Endothelial cell of umbilical vein (primary cell): ENCODE data around the gene B3GALT6. TPM values are rescaled to one million over a fixed set of nuclear protein-coding genes. Genes with fewer than 3 reads are reported as not detected.

Experiments used
- BruUV-seq: library from RNA; stranded (reverse); fragments of 400-500 nt; replicated peaks from 2 replicates; lab custom pipeline; 2021; lab: Mats Ljungman, UMichigan
- CTCF ChIA-PET: fragments of 300-600, 350-600 bp; sonication (Branson Sonifier 250); formaldehyde crosslinking; loops from one replicate; lab custom pipeline; 2021; ENCODE audit warnings: antibody characterized with exemption, inconsistent platforms; lab: Charles Lee
- POLR2A ChIA-PET: fragments of 300-600, 350-600 bp; sonication (Branson Sonifier 250); formaldehyde crosslinking; loops from one replicate; lab custom pipeline; 2021; ENCODE audit warnings: antibody characterized with exemption, inconsistent platforms; lab: Charles Lee
- DNase-seq: peaks from one replicate; pipeline ENCODE4 v3.0.0-alpha.2; 2011; ENCODE audit warnings: low read depth, low spot score
- FAIRE-seq: peaks from 2 replicates; lab custom pipeline; 2011; peaks lifted over from hg19 to GRCh38; lab: Jason Lieb, UNC
- H2AFZ ChIP-seq: 2 replicates; pipeline ENCODE4 v1.6.0; 2012; ENCODE audit warnings: low read depth, low read length, control low read depth, inconsistent platforms
- H3K27ac ChIP-seq: 2 replicates; pipeline ENCODE4 v1.5.1; 2011; ENCODE audit warnings: low read depth, mild to moderate bottlenecking, control low read depth, low read length, moderate library complexity; ENCODE audit not compliant: insufficient read depth
- H3K27me3 ChIP-seq, 2 experiments: 2 replicates each; pipeline versions ENCODE4 v1.6.0 to v1.6.1; 2011; ENCODE audit warnings: low read length in 2 of 2, mixed read lengths in 1 of 2; ENCODE audit not compliant: control insufficient read depth in 2 of 2, insufficient read depth in 2 of 2
- H3K36me3 ChIP-seq, 2 experiments: 2 replicates in 1 of 2; 3 replicates in 1 of 2; pipeline ENCODE4 v1.5.1; 2011; ENCODE audit warnings: low read length in 2 of 2, mild to moderate bottlenecking in 1 of 2, moderate library complexity in 1 of 2; ENCODE audit not compliant: control insufficient read depth in 2 of 2, insufficient read depth in 2 of 2; ENCODE audit errors: extremely low read depth in 1 of 2
- H3K4me1 ChIP-seq: 3 replicates; pipeline ENCODE4 v1.5.1; 2011; ENCODE audit warnings: mild to moderate bottlenecking, low read length; ENCODE audit not compliant: control insufficient read depth, insufficient read depth; ENCODE audit errors: extremely low read depth
- H3K4me2 ChIP-seq: 2 replicates; pipeline ENCODE4 v1.6.1; 2011; ENCODE audit warnings: low read length, control low read depth, mixed read lengths; ENCODE audit not compliant: insufficient read depth
- H3K4me3 ChIP-seq, 3 experiments: fragments of 200-600 bp in 1 of 3; sonication (generic), shearing (Covaris generic) in 1 of 3; replicated peaks in 1 of 3; 2 replicates each; pipeline ENCODE4 v1.5.1; 2011 to 2016; ENCODE audit warnings: control low read depth in 3 of 3, low read length in 3 of 3, mild to moderate bottlenecking in 2 of 3, inconsistent platforms in 1 of 3, low read depth in 1 of 3, moderate library complexity in 1 of 3; ENCODE audit not compliant: insufficient read depth in 1 of 3
- H3K79me2 ChIP-seq: 2 replicates; pipeline ENCODE4 v1.6.0; 2012; ENCODE audit warnings: low read length, inconsistent platforms; ENCODE audit not compliant: control insufficient read depth, insufficient read depth
- H3K9ac ChIP-seq: replicated peaks from 2 replicates; pipeline ENCODE3; 2011; ENCODE audit warnings: low read length, control low read depth; ENCODE audit not compliant: insufficient read depth; ENCODE audit errors: extremely low read depth
- H3K9me1 ChIP-seq: replicated peaks from 3 replicates; pipeline ENCODE4 v1.6.0; 2011; ENCODE audit warnings: mild to moderate bottlenecking, low read length; ENCODE audit not compliant: control insufficient read depth, insufficient read depth; ENCODE audit errors: extremely low read depth
- H3K9me3 ChIP-seq: replicated peaks from 2 replicates; pipeline ENCODE4 v1.5.1; 2012; ENCODE audit warnings: low read length, inconsistent platforms; ENCODE audit not compliant: control insufficient read depth, insufficient read depth
- H4K20me1 ChIP-seq: replicated peaks from 2 replicates; pipeline ENCODE3; 2011; ENCODE audit warnings: mild to moderate bottlenecking, low read length; ENCODE audit not compliant: control insufficient read depth, insufficient read depth; ENCODE audit errors: extremely low read depth
- CTCF ChIP-seq, 2 donors: IDR thresholded peaks; 1 replicate in 1 of 2; 2 replicates in 1 of 2; pipeline ENCODE4 v1.5.1; 2011; ENCODE audit warnings: low read length in 2 of 2, mild to moderate bottlenecking in 2 of 2, moderate library complexity in 2 of 2, control low read depth in 1 of 2, inconsistent platforms in 1 of 2, low read depth in 1 of 2; ENCODE audit not compliant: insufficient read depth in 1 of 2; ENCODE audit errors: extremely low read depth in 1 of 2
- EZH2 ChIP-seq: IDR thresholded peaks from 2 replicates; pipeline ENCODE4 v1.6.1; 2012; ENCODE audit warnings: borderline replicate concordance, low read depth, mild to moderate bottlenecking, moderate library complexity, low read length, inconsistent platforms; ENCODE audit not compliant: severe bottlenecking
- FOS ChIP-seq: IDR thresholded peaks from 2 replicates; pipeline ENCODE4 v1.6.1; 2011; ENCODE audit warnings: mild to moderate bottlenecking, low read length, moderate library complexity, borderline replicate concordance; ENCODE audit not compliant: insufficient read depth
- GATA2 ChIP-seq: IDR thresholded peaks from 2 replicates; pipeline ENCODE4 v1.7.0; 2011; ENCODE audit warnings: low read depth, mild to moderate bottlenecking, moderate library complexity, mixed read lengths, low read length; ENCODE audit not compliant: insufficient read length, insufficient read depth
- JUN ChIP-seq: IDR thresholded peaks from 2 replicates; pipeline ENCODE4 v1.6.1; 2011; ENCODE audit warnings: borderline replicate concordance, low read depth; ENCODE audit not compliant: insufficient read length, insufficient read depth
- MAX ChIP-seq: IDR thresholded peaks from 2 replicates; pipeline ENCODE4 v1.6.1; 2011; ENCODE audit not compliant: insufficient read depth, insufficient read length
- MYC ChIP-seq: IDR thresholded peaks from one replicate; pipeline ENCODE4 v1.6.1; 2011; ENCODE audit warnings: mild to moderate bottlenecking, low read depth, low read length
- POLR2A ChIP-seq: IDR thresholded peaks from 2 replicates; pipeline ENCODE4 v1.6.1; 2012; ENCODE audit warnings: low read depth, mild to moderate bottlenecking, control low read depth, low read length
- POLR2AphosphoS5 ChIP-seq: IDR thresholded peaks from 2 replicates; pipeline ENCODE4 v1.6.1; 2012; ENCODE audit warnings: low read depth, mild to moderate bottlenecking, control low read depth, low read length, moderate library complexity; ENCODE audit not compliant: insufficient read depth
- dilution Hi-C: fragments of 300-500 bp; cut with MboI; formaldehyde crosslinking; loops from one replicate; pipeline ENCODE4 v1.15.0; 2019; ENCODE audit warnings: low sequenced_read_pairs; ENCODE audit not compliant: extremely low pct_ligation_motif_present
- intact Hi-C: fragments of 100-400 bp; cut with micrococcal nuclease; formaldehyde crosslinking; loops from one replicate; pipeline ENCODE4 v1.10.0; 2022
- polyA plus RNA-seq, 4 experiments: library from polyadenylated mRNA; depleted of rRNA in 3 of 4; stranded (reverse) in 3 of 4; unstranded in 1 of 4; fragments of >200 nt; gene quantifications; 2 replicates each; pipeline versions ENCODE4 v1.2.1 to v1.2.3, GENCODE V29; 2011 to 2012; ENCODE audit warnings: missing spikeins in 1 of 4
- total RNA-seq: library from RNA; stranded (reverse); gene quantifications from 2 replicates; pipeline ENCODE4 v1.2.3, GENCODE V29; 2021

Gene B3GALT6
- total and polyA plus RNA-seq, 2 donors (not counting 3 experiments of a cell fraction or from before 2014, with no cell fraction given) = 24.6 to 34.1 TPM

GRCh38 chr1:1223321-1223720, 8.7 kb upstream of the B3GALT6 start:
- Histone ChIP-seq H3K79me2 (peaks cover 28% of the 10 kb centered on the region), H3K4me2 (no peak overlapping the region), H3K4me3 (no peak overlapping the region), H3K36me3 (peaks cover 4 to 53% of the 10 kb centered on the region in 2 experiments), H2AFZ (no peak overlapping the region), H3K9me3 (no peaks in the 10 kb centered on the region), H3K27me3 (no peaks in the 10 kb centered on the region), H3K4me1 (no peaks in the 10 kb centered on the region), H3K9ac (no peak overlapping the region), H4K20me1 (no peaks in the 10 kb centered on the region), H3K9me1 (no peaks in the 10 kb centered on the region), H3K27ac (no peak overlapping the region)
- dilution Hi-C loops = no loop called here
- no peak for FAIRE-seq
- no peak for TF ChIP-seq POLR2A
- no peak for TF ChIP-seq MAX
- TF ChIP-seq FOS = no peak
- TF ChIP-seq JUN = no peak
- no peak for TF ChIP-seq GATA2
- TF ChIP-seq MYC = no peak
- TF ChIP-seq CTCF (IDR thresholded peaks at IDR 0.05; ENCODE audit: extremely low read depth in 1 of 2, insufficient read depth in 1 of 2, low read depth in 1 of 2, low read length in 2 of 2) = no peak
- no peak for TF ChIP-seq EZH2
- TF ChIP-seq POLR2AphosphoS5 = no peak
- no peak for DNase-seq
- ChIA-PET POLR2A (no interaction called here), CTCF (no interaction called here)
- no TSS peak for BruUV-seq
- intact Hi-C loops = no loop called here
